GM18951 (cell line): ENCODE results near the gene TFG.

ENCODE experiments used
- POLR2A ChIP-seq: IDR thresholded peaks from 4 replicates; pipeline ENCODE4 v1.6.1; 2011; ENCODE audit warnings: mild to moderate bottlenecking; ENCODE audit not compliant: insufficient read length, insufficient read depth; ENCODE audit errors: extremely low read depth
- in situ Hi-C: fragments of 300-500 bp; cut with MboI; formaldehyde crosslinking; loops from one replicate; pipeline ENCODE4 v1.12.0; 2022; ENCODE audit warnings: low sequenced_read_pairs, mixed read lengths, inconsistent platforms; ENCODE audit not compliant: unreplicated experiment

TFG gene

DNA sequence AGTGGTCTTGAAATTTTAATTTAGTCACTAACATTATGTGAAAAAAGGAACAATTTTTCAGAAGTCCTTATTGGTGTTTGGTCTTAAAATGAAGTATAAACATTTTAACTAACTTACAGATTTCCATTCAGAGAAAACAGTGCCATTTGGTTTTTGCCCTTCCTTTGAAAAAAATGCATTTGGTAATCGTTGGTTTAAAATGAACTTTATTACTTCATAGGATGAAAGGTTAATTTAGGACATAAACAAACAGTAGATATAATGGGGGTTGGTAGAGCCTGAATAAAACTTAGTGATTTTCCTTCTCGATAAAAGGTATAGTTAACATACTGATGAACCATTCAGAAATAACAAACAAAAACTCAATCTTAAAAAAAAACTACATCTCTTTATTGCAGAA, 39.7 kb downstream of the TFG start:
- TF ChIP-seq POLR2A = no peak

DNA sequence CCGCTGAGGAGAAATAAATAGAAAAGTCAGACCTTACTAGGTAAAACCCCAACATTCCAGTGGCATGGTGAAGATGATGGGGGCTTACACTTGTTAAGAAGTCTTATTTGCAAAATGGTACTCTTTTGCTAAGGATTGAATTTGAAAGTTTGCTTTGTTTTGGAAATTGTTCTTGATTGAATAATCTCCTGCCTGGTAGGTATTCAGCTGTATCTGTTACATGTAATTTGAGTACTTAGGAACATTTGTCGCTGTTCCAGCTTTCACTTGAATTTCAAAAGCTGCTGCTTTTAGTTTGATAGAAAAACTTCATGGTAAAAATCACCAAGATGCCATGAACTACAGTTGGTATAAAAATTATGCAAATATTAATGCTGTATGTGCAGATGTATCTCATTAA, 44.6 kb downstream of the TFG start:
- in situ Hi-C loops = no loop called here
- no peak for TF ChIP-seq POLR2A

More for the DNA sequence above, 39.7 kb downstream of the TFG start:
- in situ Hi-C loops = no loop called here

DNA sequence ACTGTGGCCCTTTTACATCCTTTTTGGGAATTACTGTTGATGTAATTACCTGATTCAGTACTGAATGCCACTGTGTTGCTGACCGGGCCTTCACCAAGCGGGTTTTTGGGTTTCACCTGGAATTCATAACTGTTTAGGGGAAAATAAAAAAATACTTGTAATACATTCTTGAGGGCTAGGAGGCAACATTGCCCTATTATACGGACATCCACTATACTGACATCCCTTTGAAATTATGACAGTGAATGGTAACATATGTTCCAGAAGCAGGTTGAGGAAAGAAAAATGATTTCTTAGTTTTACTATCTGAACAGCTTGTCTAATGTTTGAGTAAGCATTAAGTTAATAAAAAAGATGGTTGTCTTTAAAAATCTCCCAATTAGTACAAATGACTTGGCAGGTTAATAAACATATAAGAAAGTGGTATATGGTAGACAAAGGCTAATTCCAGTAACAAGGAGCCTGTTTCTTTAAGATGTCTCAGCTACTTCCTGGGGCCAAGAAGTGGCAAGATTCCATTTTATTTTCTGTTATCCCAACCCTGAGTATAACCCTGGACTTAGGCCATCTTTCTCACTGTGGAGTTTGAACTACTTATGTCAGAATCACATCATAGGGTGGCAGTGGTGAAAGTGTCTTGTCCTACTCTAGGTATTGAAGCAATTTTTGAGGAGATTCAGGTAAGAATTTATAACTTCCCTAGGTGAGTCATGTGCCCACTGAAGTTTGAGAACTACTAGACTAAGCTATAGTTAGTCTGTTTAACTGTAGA, 45.5 kb downstream of the TFG start:
- no peak for TF ChIP-seq POLR2A
- in situ Hi-C loops = no loop called here

DNA sequence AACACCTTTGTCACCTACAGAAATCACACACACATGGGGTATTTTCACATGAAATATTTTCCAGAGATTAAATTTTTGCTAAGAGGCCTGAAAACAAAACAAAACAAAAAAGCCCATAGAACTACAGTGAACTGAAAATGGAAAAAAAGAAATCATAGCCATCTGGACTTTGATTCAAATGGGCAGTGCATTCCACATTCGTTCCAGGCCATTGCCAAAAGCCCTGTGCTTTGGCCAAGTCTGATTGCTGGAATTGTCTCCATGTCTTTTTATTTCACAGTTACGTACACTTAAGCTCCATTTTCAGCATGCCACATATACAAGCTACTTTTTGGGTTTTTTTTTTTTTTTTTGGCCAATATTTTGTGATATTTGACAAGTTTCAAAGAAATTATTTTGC, 47.1 kb downstream of the TFG start:
- TF ChIP-seq POLR2A = no peak
- in situ Hi-C loops = no loop called here

DNA sequence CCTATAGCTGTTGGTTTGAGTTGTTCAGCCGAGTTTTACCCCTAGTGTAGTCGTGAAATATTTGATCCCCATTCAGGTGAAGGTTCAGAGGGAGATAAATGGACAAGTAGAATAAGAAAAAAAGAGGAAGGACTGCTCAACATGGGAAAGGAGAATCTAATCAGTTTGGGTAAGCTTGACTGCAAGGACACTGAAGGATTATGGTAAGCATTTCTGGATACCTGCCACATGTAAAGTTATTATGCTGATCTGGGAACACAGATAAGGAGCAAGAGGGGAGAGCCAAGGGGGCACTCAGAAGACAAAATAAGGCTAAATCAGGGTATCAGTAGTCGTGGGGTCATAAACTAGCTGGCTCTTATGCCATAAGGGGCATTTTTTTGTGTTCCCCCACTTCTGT, 49.9 kb downstream of the TFG start:
- in situ Hi-C loops = no loop called here
- no peak for TF ChIP-seq POLR2A

DNA sequence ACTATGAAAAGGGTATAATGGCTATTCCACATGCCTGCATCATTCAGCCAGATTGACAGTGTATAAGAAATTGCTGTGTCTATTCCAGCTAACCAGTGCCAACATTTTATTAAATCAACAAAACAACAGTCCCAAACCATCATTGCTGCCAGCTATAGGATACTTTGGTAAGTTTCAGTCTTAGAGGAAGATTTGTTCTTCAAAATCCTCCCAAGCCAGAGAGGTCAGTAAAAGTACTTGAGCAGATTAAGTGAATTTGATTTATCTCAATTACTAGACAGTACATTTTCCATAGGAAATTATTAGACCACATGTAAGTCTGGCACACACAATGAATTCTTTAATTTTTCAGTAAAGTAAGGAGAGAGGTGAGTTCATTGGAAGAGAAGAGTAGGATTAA, 50.7 kb downstream of the TFG start:
- in situ Hi-C loops = no loop called here
- TF ChIP-seq POLR2A = no peak

DNA sequence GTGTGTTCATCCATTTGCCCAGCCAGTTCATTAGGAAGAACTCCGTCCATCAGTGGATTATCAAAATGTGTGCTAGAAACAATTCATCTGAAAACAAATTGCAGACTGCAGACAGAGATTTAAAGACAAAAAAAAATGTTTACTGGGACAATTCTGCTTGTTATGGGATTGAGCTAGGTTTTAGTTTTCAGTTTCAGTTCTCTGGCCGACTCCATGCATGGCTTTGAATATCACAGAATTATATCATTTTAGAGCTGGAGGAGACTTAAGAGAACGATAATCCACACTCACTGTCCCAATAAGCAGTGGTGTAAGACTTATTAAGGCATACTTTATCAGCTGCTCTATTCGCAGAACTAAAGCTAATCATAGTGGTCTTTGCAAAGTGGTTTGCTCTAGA, 51.1 kb downstream of the TFG start:
- in situ Hi-C loops = no loop called here
- TF ChIP-seq POLR2A = no peak

DNA sequence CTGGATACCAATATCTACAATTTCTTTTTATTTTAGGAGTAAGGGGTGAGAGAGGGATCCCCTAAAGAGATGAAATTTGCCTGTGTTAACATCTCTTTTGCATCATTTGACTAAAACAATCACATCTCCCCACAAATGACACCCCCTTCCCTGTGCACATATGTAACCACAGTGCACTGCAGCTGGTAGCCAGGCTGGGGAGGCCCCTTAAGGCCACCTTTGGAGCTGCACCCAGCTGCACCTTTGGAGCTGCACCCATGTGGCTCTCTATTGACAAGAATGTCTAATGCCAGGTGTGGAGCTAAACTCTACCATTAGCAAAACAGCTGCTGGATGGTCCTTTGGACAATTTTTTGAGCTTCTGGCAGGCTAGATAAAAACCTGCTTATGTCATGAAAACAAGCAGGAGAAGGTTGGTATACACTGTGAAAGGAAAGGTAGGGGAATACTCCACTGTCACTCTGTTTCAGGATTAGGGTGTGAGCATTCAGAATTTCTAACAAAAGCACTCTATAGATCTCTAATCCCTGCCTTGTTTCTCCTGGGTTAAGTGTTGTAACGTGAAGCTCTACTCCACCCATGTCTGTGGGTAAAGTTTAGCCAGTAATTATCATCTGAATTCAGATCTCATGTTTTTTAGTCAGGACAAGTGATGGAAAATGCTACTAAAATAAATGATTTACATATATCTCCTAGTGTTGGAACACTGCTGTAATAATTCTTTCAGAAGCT, 52.1 kb downstream of the TFG start:
- in situ Hi-C loops = no loop called here
- TF ChIP-seq POLR2A = no peak

DNA sequence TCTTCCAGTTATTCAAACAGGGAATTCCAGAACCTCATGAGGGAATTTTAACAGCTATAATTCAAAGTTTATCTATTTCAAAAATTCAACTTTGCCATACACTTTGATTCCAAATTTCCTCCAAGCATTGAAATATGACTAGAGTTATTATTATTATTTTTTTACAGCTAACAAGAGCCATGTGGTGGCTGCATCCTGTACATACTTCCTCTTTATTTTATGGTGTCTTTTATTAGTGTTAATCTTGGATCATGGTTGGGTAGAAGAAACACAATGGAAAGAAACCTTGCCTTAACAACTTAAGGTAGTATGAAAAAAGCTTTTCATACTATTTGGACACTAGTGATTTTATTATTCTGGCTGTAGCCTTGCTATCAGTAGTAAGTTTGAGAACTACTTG, 52.7 kb downstream of the TFG start:
- TF ChIP-seq POLR2A = no peak
- in situ Hi-C loops = no loop called here

DNA sequence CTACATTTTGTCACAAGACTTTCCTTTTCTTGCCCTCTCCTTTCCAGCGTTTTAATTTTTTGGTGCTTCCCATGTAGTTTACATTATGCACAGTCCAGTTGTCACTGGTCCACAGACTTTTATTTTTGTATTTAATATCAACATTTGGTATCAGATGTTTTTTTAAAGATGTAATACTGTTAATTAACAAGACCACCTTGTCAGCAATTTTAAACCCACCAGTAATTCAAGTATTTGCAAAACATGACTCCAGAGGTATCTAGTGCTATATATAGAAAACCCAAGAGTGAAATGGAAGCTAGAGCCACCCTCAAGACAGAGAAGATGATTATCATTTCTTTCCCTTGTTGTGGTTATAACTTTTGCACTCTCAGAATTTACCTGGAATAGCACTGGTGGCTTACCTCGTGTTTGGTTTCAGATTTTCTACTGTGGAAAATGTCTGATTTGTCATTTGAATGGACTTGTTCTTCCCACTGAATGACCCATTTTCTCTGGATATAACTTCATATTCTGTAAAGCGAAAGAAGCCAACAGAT, 56.2 kb downstream of the TFG start:
- TF ChIP-seq POLR2A = no peak
- in situ Hi-C loops = no loop called here

DNA sequence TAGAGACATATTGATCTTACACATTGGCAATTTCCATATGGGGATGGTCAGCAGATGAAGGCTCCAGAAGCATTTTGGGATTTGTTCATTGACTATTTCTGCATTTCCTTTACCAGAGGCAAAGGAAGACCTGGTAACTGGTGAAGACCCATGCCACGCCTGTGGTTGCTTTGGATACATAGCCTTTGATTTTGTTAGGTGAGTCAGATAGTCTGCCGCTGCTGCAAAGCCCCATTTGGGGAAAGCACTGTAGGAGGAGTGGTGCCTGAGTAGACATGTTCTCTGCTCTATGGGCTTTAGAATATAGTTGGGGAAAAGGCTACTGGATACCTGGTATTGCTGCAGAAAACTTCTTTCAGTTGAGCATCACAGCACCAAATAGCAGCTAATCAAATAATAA, 56.8 kb downstream of the TFG start:
- in situ Hi-C loops = no loop called here

DNA sequence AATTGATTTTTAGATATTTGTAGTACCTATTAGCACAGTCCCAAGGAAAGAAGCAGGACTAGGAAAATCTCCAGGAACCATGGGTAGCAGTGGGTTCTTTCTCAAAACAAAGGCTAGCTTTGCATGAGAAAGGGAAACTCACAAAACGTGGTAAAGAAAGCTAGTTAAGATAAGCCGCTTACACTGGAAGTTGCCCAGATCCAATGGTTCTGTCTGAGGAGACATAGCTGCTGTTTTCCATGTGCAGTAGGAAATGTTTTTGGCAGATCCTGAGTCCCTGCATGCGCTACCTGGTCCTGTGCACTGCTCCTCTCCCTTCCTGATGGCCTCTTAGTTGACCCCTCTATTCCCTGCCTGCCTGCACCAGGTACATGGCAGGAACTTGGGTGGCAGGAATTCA, 60.4 kb downstream of the TFG start:
- in situ Hi-C loops = no loop called here
- no peak for TF ChIP-seq POLR2A

More for the DNA sequence above, 56.8 kb downstream of the TFG start:
- no peak for TF ChIP-seq POLR2A

DNA sequence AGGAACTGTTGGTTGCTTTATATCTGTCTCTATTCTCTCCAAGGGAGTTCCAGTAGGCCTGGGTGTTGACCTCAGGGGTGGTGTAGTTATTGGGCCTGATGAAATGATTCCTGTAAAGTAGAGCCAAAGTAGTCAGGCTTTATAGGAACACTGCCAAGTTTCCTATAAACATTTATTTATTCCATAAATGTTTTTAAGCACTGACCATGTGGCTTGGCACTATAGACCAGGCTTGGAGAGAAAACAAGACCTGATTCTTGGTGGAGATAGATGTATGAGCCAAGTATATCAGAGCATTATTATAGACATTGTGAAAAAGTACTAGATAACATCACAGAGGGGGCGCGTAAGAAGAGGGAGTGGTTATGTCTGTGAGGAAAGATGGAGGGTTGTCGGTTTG, 65.9 kb downstream of the TFG start:
- TF ChIP-seq POLR2A = no peak
- in situ Hi-C loops = no loop called here

DNA sequence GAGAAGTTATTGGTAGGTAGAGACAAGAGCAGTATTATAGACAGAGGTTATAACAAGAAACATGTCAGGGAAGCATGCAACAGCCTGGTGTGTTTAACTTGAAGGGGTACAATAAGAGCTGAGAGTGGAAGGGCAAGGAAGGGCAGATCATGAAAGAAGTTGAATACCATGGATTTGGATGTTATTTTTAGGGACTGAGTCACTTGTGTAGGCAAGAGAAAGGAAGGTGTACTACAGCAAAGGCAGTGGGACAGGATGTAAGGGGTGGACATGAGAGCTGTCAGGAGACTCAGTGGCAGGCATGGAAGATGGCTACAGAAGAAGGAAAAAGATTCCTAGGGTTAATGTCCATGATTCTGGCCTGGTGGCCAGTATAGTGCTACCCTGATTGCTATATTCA, 66.4 kb downstream of the TFG start:
- in situ Hi-C loops = no loop called here
- no peak for TF ChIP-seq POLR2A

DNA sequence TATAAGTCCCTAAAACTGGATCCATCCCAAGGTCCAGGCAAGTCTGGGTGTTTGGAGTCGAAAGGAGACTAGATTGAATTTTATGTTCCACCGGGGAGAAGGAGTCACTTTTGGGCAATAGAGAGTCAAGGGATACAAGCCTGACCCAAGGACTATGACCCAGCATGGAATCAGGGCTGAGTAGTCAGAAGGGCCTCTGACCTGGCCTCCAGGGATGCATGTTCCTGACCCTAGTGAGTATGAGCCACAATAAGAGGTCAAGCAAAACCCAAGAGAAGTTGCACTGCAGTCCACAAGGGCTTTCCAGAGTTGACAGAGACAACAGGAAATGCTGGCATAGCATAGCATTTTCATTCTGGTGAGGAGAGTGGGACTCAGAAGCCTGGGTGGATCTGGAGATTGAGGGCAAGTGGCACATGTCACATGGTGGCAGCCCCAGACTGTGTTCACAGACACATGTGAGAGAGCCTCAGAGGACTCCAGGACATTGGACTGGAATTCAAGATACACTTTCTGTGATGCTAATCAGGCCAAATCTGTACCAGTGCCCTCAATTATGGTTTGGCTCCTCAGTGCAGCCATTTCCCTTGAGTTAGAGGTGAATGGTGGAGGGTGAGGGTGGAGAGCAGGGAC, 66.9 kb downstream of the TFG start:
- in situ Hi-C loops = no loop called here
- TF ChIP-seq POLR2A = no peak
